ENCODE measurements around the gene EIF3I.
"Not testable (repeated sequence)": the region's sequence is repeated elsewhere in the genome, so short reads cannot be mapped to it uniquely, and the experiment has no call there.

EIF3I gene

DNA sequence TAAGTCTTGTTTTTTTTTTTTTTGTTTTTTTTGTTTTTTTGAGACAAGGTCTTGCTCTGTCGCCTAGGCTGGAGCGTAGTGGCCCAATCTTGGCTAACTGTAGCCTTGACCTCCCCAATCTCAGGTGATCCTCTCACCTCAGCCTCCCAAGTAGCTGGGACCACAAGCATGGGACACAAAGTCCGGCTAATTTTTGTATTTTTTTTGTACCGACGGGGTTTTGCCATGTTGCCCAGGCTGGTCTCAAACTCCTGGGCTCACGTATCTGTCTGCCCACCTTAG, 35.0 kb downstream of the EIF3I start:
- TF ChIP-seq, protein P1, sequence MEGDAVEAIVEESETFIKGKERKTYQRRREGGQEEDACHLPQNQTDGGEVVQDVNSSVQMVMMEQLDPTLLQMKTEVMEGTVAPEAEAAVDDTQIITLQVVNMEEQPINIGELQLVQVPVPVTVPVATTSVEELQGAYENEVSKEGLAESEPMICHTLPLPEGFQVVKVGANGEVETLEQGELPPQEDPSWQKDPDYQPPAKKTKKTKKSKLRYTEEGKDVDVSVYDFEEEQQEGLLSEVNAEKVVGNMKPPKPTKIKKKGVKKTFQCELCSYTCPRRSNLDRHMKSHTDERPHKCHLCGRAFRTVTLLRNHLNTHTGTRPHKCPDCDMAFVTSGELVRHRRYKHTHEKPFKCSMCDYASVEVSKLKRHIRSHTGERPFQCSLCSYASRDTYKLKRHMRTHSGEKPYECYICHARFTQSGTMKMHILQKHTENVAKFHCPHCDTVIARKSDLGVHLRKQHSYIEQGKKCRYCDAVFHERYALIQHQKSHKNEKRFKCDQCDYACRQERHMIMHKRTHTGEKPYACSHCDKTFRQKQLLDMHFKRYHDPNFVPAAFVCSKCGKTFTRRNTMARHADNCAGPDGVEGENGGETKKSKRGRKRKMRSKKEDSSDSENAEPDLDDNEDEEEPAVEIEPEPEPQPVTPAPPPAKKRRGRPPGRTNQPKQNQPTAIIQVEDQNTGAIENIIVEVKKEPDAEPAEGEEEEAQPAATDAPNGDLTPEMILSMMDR (IDR thresholded peaks at IDR 0.05; ENCODE audit: borderline replicate concordance, control extremely low read depth, extremely low read depth, insufficient read depth, missing control alignments): no peak
- no peak for DNase-seq (ENCODE audit: low spot score)
- in situ Hi-C loops (cut with MboI; ENCODE audit: low sequenced_read_pairs, unreplicated experiment): no loop called here

DNA sequence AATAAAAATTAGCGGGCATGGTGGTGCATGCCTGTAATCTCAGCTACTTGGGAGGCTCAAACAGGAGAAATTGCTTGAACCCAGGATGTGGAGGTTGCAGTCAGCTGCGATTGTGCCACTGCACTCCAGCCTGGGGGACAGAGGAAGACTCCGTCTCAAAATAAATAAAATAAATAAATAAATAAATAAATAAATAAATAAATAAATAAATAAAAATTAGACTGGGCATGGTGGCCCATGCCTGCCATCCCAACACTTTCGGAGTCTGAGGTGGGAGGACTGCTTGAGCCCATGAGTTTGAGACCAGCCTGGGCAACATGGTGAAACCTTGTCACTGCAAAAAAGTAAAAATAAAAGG, 41.0 kb downstream of the EIF3I start:
- DNase-seq (ENCODE audit: low spot score); in situ Hi-C loops (cut with MboI; ENCODE audit: low sequenced_read_pairs, unreplicated experiment): not testable (repeated sequence)

DNA sequence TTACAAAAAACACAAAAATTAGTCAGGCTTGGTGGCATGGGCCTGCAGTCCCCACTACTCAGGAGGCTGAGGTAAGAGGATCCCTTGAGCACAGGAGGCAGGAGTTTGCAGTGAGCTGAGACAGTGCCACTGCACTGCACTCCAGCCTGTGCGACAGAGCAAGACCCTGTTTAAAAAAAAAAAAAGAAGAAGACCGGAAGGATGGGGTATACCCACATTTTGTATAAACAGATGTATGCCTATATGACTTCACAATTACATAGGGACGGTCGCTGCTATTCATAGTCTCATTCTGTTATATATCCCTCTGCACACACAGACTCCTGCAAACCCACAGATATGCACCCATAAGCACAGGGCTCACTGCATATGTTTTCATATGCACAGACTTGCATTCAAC, 41.5 kb downstream of the EIF3I start:
- in situ Hi-C loops (cut with MboI; ENCODE audit: low sequenced_read_pairs, unreplicated experiment): no loop called here
- DNase-seq (ENCODE audit: low spot score): no peak
- TF ChIP-seq, protein P1 (IDR thresholded peaks at IDR 0.05; ENCODE audit: borderline replicate concordance, control extremely low read depth, extremely low read depth, insufficient read depth, missing control alignments): no peak

DNA sequence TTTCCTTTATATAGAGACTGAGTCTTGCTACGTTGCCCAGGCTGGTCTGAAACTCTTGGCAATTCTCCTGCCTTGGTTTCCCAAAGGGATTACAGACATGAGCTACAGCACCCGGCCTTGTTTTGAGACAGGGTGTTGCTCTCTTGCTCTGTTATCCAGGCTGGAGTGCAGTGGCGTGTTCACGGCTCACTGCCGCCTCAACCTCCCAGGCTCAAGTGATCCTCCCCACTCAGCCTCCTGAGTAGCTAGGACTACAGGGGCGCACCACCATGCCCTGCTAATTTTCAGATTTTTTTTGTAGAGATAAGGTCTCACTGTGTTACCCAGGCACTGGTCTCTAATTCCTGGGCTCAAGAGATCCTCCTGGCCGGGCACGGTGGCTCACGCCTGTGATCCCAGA, 43.6 kb downstream of the EIF3I start:
- in situ Hi-C loops (cut with MboI; ENCODE audit: low sequenced_read_pairs, unreplicated experiment): no loop called here
- TF ChIP-seq, protein P1 (IDR thresholded peaks at IDR 0.05; ENCODE audit: borderline replicate concordance, control extremely low read depth, extremely low read depth, insufficient read depth, missing control alignments): no peak
- DNase-seq (ENCODE audit: low spot score): no peak

DNA sequence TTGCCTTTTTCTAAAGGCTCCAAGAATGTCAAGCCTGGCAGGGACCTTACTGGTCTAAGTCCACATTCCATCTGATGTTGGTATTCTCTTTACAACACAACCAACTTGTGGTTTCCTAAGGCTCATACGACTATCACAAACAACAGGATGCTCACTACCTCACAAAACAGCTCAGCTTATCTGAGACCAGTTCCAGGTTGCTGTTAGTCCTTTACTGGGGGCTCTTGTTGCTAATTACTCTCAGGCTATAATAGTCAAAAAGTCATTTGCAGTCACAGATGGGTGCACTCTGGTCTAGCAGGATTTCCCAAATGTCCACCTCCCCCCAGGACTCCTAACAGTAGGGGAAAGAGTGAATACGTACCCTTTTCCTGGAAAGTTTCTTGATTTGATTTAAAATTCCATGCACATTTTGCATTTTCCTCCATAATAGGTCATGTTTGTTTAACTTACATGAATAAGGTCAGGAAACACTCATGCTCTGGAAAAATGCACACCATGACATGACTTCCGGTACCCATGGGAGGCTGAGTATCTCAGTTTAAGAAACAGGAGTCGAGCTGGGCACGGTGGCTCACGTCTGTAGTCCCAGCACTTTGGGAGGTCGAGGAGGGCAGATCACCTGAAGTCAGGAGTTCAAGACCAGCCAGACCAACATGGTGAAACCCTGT, 44.8 kb downstream of the EIF3I start:
- DNase-seq (ENCODE audit: low spot score): no peak
- in situ Hi-C loops (cut with MboI; ENCODE audit: low sequenced_read_pairs, unreplicated experiment): no loop called here
- TF ChIP-seq, protein P1 (IDR thresholded peaks at IDR 0.05; ENCODE audit: borderline replicate concordance, control extremely low read depth, extremely low read depth, insufficient read depth, missing control alignments): no peak

DNA sequence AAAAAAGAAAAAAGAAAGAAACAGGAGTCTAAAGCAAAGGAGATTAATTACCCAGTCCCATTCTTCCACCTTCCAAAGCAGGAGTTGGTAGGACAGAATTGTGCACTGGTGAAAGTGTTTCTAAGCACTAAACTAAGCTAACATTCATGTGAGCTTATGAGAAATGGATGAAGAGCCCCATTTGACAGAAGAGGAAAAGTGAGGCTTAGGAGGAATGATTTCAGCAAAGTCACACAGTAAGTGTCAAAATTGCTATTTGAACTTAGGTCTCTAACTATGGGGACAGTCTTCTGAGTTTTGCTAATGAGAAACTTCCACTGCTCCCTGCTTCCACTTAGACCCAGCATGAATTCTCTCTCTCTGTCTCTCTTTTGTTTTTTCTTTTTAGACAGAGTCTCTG, 47.5 kb downstream of the EIF3I start:
- in situ Hi-C loops (cut with MboI; ENCODE audit: low sequenced_read_pairs, unreplicated experiment): no loop called here

DNA sequence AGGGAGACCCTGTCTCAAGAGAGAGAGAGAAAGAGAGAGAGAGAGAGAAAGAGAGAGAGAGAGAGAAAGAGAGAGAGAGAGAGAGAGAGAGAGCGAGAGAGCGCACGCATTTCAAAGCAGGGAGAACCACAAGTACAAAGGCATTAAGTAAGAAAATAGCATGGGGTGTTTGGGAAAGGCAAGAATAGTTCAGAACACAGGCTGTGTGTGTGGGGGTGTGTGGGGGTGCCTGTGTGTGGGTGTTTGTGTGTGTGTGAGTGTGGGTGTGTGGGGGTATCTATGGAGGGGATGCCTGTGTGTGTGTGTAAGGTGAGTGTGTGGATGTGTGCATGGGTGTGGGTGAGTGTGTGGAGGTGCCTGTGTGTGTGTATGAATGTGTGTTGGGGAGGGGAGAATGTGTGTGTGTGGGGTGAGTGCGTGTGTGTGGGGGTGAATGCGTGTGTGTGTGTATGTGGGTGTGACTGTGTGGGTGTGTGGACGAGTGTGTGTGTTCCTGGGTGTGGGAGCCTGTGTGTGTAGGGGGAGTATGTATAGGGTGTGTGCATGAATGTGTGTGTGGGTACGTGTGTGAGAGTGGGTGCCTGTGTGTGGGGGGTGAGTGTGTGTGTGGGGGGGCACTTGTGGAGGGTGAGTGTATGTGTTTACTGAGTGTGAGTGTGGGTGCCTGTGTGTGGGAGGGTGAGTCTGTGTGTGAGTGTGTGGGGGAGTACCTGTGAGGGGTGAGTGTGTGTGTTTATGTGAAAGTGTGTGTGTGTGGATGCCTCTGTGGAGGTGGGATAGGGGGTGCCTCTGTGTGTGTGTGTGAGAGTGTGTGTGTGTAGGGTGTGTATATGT, 50.6 kb downstream of the EIF3I start:
- no peak for DNase-seq (ENCODE audit: low spot score)
- TF ChIP-seq, protein P1 (IDR thresholded peaks at IDR 0.05; ENCODE audit: borderline replicate concordance, control extremely low read depth, extremely low read depth, insufficient read depth, missing control alignments): no peak

More for the DNA sequence above, 47.5 kb downstream of the EIF3I start:
- TF ChIP-seq, protein P1 (IDR thresholded peaks at IDR 0.05; ENCODE audit: borderline replicate concordance, control extremely low read depth, extremely low read depth, insufficient read depth, missing control alignments): no peak
- no peak for DNase-seq (ENCODE audit: low spot score)

More for the DNA sequence above, 50.6 kb downstream of the EIF3I start:
- in situ Hi-C loops (cut with MboI; ENCODE audit: low sequenced_read_pairs, unreplicated experiment): no loop called here

All from GM13976 (cell line).